Smooth muscle cell (in vitro differentiated cells): Measurements from ENCODE around the gene DENND4A. TPM values are rescaled to one million over a fixed set of nuclear protein-coding genes. Genes with fewer than 3 reads are reported as not detected.

Experiments used
- DNase-seq: peaks from one replicate; lab custom pipeline; 2025; ENCODE audit not compliant: unreplicated experiment; lab: John Stamatoyannopoulos, UW
- H2AFZ ChIP-seq: fragments of 200-600 bp; sonication (generic); 2 replicates; pipeline ENCODE4 v1.6.0; 2016; ENCODE audit warnings: antibody characterized with exemption, low read depth, mild to moderate bottlenecking
- H3F3A ChIP-seq: fragments of 200-600 bp; sonication (generic); 2 replicates; pipeline ENCODE4 v1.6.0; 2017; ENCODE audit warnings: antibody characterized with exemption, low read depth
- H3K27ac ChIP-seq: fragments of 200-600 bp; sonication (generic); 2 replicates; pipeline ENCODE4 v1.5.1; 2016; ENCODE audit warnings: low read depth, mild to moderate bottlenecking
- H3K27me3 ChIP-seq: fragments of 200-600 bp; sonication (generic); 2 replicates; pipeline ENCODE4 v1.6.1; 2016; ENCODE audit warnings: low read depth, mild to moderate bottlenecking
- H3K36me3 ChIP-seq: fragments of 200-600 bp; sonication (generic); 2 replicates; pipeline ENCODE4 v1.5.1; 2016; ENCODE audit warnings: low read depth
- H3K4me1 ChIP-seq: fragments of 200-600 bp; sonication (generic); 2 replicates; pipeline ENCODE4 v1.5.1; 2016; ENCODE audit warnings: low read depth
- H3K4me2 ChIP-seq: fragments of 200-600 bp; sonication (generic); 2 replicates; pipeline ENCODE4 v1.6.0; 2016; ENCODE audit warnings: mild to moderate bottlenecking
- H3K4me3 ChIP-seq: fragments of 200-600 bp; sonication (generic); 2 replicates; pipeline ENCODE4 v1.5.1; 2016; ENCODE audit warnings: mild to moderate bottlenecking
- H3K79me2 ChIP-seq: fragments of 200-600 bp; sonication (generic); 2 replicates; pipeline ENCODE4 v1.6.0; 2016; ENCODE audit warnings: low read depth, mild to moderate bottlenecking
- H3K9ac ChIP-seq: fragments of 200-600 bp; sonication (generic); 2 replicates; pipeline ENCODE4 v1.6.0; 2016; ENCODE audit warnings: low read depth
- H3K9me3 ChIP-seq: fragments of 200-600 bp; sonication (generic); replicated peaks from 2 replicates; pipeline ENCODE4 v1.5.1; 2016; ENCODE audit warnings: low read depth
- H4K20me1 ChIP-seq: fragments of 200-600 bp; sonication (generic); 2 replicates; pipeline ENCODE4 v1.6.0; 2016; ENCODE audit warnings: low read depth
- CTCF ChIP-seq: fragments of 200-600 bp; sonication (generic); IDR thresholded peaks from 2 replicates; pipeline ENCODE4 v1.5.1; 2017; ENCODE audit warnings: borderline replicate concordance, mild to moderate bottlenecking, antibody characterized with exemption; ENCODE audit not compliant: insufficient read depth, poor library complexity, severe bottlenecking
- WGBS: methylation state at CpG from one replicate; pipeline ENCODE4 v1.1.7; 2016; ENCODE audit warnings: low lambda C conversion rate; 5-methylcytosine and 5-hydroxymethylcytosine counted together
- polyA plus RNA-seq: library from polyadenylated mRNA; unstranded; fragments of >200 nt; fragmentation: Nextera tagmentation; extraction: Ambion mirVana; gene quantifications from 2 replicates; pipeline ENCODE4 v1.2.1, GENCODE V29; 2016
- total RNA-seq: library from RNA; depleted of rRNA; stranded (reverse); fragments of >200 nt; gene quantifications from 2 replicates; pipeline ENCODE4 v1.2.3, GENCODE V29; 2014

DENND4A gene
- total and polyA plus RNA-seq, 2 experiments from 2014 or later, result 3.4 to 16.5 TPM

- no peak overlapping the region for H2AFZ ChIP-seq
- H3K79me2 ChIP-seq, result no peaks in the 10 kb centered on the region
- H3K27me3 ChIP-seq, result no peaks in the 10 kb centered on the region
- H3F3A ChIP-seq, result no peaks in the 10 kb centered on the region
- no peak overlapping the region for H3K27ac ChIP-seq
- DNase-seq, result no peak
- no peaks in the 10 kb centered on the region for H3K36me3 ChIP-seq
- H3K4me1 ChIP-seq, result no peaks in the 10 kb centered on the region
- TF ChIP-seq CTCF, result no peak
- H3K4me2 ChIP-seq, result no peak overlapping the region
- no peak overlapping the region for H3K9ac ChIP-seq
- H4K20me1 ChIP-seq, result no peaks in the 10 kb centered on the region
- no peak overlapping the region for H3K4me3 ChIP-seq
- no peaks in the 10 kb centered on the region for H3K9me3 ChIP-seq
These were observed 60.2 kb downstream of the DENND4A start for GRCh38 chr15:65731926-65732325.

- TF ChIP-seq CTCF, result no peak
- DNase-seq, result no peak
These were observed 61.4 kb downstream of the DENND4A start for GRCh38 chr15:65730549-65731172.

GRCh38 chr15:65724464-65725215 lies 67.5 kb downstream of the DENND4A start:
- Histone ChIP-seq H3K4me2 (no peak overlapping the region), H3K36me3 (peaks cover 5% of the 10 kb centered on the region), H3K27me3 (no peaks in the 10 kb centered on the region), H2AFZ (no peak overlapping the region), H3K9me3 (no peaks in the 10 kb centered on the region), H3F3A (no peaks in the 10 kb centered on the region), H3K4me3 (no peak overlapping the region), H3K27ac (no peak overlapping the region), H3K4me1 (no peaks in the 10 kb centered on the region), H3K9ac (no peak overlapping the region), H4K20me1 (no peaks in the 10 kb centered on the region), H3K79me2 (no peaks in the 10 kb centered on the region)
- no peak for DNase-seq
- 97% methylated on average over 3 of the region's 3 CpGs for WGBS
- TF ChIP-seq CTCF, result no peak

More at GRCh38 chr15:65730549-65731172, 61.4 kb downstream of the DENND4A start:
- H3K4me3 ChIP-seq, result no peak overlapping the region
- H3K4me1 ChIP-seq, result no peaks in the 10 kb centered on the region
- H3K27ac ChIP-seq, result no peak overlapping the region
- no peaks in the 10 kb centered on the region for H3K27me3 ChIP-seq
- 95% methylated on average over 2 of the region's 2 CpGs for WGBS
- H3K9me3 ChIP-seq, result no peaks in the 10 kb centered on the region
- H3K36me3 ChIP-seq, result peaks cover 5% of the 10 kb centered on the region
- no peak overlapping the region for H3K4me2 ChIP-seq
- H3K79me2 ChIP-seq, result no peaks in the 10 kb centered on the region
- no peaks in the 10 kb centered on the region for H3F3A ChIP-seq
- no peaks in the 10 kb centered on the region for H4K20me1 ChIP-seq
- H3K9ac ChIP-seq, result no peak overlapping the region
- H2AFZ ChIP-seq, result no peak overlapping the region
